HG02938 (cell line): ENCODE results near the gene MXI1.
A peak's percentile ranks its signal among the peaks of the same experiment; 100 is the strongest.

Experiments
- ATAC-seq: cut with Tn5 transposase; IDR thresholded peaks from one replicate; pipeline ENCODE4 v1.9.1; 2021; ENCODE audit warnings: mild to moderate bottlenecking, moderate library complexity; ENCODE audit not compliant: unreplicated experiment

Gene MXI1

DNA sequence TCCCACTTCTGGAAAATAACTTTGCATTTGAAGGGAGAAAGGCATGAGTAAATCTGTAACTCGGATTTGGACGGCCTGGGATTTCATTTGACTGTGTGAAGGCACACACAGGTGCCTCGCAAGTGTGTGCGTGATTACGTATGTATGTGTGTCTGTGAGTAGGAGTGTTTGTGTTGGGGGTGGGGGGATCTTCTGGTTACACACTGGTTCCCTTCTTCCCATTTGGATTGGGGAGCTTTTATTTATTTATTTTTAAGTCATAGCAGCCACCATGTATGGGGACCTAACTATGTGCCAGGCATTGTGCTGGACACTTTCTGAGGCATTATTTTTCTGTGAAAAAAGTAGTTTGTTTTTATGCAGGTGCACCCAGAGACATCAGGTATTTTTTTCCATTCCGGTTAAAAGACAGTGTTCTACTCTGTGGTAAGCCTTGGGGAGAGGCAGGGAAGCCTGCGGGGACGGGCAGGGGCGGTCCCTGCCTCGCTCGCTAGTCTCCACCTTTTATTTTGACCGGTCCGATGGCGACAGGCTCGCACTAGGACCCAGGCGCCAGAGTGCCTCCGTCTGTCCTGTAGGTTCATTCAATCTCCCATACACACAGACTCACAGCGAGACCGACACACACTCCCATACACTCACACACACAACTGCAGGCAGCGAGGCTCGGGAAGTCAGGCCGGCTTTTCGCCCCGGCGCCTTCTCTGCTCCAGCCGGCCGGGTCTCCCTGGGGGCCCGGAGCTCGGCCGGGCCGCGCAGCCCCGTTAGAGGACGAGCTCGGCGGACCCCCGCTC, at the start of gene MXI1:
Gene MXI1, plus strand, starts transcription at position 595 of the 794 bp plus-strand sequence. CDS start 204 bp downstream, outside the sequence.
- ATAC-seq, result peak; percentile 51

DNA sequence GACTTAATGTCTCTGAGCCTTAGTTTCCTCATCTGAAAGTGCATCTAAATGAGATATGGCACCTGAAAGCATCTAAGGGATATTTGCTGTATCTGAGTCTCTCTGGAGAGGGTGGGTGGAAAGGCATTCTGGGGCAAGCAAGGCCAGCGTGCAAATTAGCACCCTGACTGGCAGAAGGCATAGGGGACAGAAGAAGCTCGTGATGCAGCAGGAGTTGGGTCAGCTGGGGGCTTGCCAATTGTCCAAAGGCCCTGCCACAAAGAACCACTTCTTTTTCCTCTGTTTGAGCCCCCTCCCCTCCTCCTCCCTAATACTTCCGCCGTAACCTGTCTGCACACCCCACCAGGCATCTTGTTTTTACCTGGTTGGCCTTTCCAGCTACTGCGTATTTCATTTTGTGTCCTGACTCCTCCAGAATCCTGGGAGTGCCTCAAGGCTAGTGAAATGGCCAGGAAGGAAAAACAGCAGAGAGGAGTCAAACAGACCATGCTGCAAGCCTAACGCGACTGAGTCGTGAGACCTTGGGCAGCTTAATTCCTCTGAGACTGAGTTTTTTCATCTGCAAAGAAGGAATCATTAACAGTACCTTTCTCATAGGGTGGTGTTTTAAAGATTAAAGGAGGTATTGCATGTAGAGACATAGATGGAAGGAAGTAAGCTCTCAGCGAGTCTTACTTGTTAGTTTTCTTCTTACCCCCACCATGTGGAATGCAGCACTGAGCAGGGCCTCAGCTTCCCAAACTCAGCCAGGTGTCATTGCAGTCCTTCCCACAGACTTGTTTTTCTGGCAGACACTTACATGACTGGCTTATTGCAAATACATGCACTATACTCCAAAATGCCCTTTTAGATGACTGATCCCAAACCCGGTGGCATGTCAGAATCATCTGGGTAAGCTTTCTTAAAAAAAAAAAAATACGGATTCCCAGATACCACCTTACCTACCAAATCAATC, 49.1 kb upstream of the MXI1 start:
- no peak for ATAC-seq

DNA sequence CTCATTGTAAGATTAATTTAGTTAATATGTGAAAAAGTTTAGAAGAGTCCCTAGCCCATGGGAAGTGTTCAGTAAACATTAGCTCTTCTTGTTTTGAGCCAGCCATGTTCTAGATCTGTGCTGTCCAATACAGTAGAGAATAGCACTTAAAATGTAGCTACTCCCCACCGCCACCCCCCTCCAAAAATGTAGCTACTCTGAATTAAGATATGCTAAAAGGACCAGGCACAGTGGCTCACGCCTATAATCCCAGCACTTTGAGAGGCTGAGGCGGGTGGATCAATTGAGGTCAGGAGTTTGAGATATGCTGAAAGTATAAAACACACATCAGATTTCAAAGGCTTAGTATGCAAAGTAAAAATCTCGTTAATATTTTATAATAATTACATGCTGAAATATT, 47.3 kb upstream of the MXI1 start:
- ATAC-seq, result no peak

DNA sequence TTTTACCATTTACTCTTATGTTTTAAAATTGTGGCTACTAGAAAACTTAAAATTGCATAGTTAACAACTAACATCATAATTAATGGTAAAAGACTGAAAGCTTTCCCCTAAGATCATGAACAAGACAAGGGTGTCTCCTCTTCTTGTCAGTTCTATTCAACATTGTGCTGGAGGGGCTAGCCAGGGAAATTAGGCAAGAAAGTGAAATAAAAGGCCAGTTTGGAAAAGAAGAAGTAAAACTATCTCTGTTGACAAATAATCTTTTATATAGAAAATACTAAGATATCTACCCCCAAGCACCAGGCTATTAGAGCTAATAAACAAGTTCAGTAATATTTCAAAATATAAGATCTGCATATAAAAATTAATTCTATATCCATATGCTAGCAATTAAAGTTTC, 46.9 kb upstream of the MXI1 start:
- ATAC-seq, result no peak

DNA sequence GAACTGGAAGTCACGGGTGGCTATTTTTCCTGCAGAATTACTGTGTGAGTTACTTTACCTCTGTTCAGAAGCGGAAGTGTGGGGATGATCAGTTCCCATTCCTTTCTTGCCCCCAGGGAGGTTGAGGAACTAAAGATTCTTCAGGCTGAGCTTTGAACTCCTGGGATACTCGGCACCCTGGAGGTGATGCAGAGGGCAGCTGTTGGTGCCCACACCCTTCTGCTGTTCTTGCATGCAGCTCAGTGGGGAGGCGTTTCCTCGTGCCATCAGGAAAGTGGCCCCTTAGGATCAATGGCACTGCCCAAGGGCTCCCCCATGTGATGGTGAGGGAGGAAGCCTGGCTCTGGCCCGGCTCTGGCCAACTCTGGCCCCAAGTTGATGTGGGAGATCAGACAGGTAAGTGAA, 44.7 kb upstream of the MXI1 start:
- no peak for ATAC-seq

DNA sequence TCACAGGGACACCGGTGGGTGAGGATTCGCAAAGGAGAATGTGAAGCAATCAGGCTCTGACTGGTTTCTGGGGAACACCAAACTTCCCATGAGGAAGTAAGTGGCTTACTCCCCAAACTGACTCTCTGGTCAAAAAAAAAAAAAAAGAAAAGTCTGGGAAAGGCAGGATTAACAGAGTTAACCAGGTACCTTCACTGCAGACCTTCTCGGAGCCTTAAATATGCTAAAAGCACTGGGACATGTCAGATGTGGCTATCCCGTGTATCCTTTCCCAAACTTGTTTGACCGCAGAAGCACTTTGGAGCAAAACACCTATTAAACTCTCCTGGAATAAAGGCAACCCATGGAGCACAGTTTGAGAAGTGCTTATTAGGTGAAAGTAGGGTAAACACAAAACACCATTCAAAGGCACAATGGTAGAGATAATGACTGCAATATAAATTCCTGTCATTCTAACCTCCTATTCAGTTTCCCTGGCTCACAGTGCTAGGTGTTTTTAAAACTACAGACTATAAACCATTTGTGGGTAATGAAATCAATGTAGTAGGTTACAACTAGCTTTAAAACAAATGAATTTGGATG, 44.1 kb upstream of the MXI1 start:
- ATAC-seq, result no peak

DNA sequence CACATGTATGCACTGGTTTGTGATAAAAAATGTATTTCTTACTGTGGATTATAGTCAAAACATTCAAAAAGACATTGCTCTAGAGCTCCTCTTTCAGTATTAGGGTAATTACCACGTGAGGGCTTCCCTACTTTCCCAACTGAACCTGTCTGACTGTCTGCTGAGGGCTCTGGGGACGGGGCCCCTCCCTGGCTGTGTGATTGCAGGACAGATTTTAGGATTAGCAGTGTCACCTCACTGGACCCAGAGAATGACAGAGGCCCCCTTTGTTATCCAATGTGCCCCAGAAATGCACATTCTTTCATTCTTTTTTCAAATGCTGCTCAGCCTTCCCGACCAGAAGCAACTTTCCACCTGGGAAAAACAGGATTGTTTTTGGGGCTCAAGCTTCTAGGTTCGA, 43.6 kb upstream of the MXI1 start:
- ATAC-seq, result no peak

DNA sequence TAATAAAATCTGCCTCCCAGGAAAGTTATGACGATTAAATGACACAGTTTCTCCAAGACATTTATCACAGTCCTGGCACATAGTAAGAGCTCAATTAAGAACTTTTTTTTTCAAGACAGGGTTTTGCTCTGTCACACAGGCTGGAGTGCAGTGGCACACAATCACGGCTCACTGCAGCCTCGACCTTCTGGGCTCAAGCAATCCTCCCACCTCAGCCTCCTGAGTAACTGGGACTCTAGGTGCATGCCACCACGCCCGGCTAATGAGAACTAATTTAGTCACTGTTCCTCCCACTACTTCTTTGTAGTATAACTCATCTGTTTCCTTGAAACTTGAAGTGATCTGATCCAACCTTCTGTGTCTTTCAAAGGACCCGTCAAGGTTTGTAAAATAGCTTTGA, 42.2 kb upstream of the MXI1 start:
- ATAC-seq, result no peak

DNA sequence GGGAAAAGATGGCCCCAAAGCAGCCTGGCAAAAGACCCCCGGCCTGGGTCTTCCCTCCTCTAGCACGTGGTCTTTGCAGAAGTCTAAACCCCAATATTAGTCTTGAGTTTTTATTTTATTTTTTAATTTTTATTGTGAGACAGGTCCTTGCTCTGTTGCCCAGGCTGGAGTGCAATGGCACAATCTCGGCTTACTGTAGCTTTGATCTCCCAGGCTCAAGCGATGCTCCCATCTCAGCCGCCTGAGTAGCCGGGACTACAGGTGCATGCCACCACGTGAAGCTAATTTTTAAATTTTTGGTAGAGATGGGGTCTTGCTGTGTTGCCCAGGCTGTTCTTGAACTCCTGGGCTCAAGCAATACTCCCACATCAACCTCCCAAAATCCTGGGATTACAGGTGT, 40.3 kb upstream of the MXI1 start:
- ATAC-seq, result no peak

DNA sequence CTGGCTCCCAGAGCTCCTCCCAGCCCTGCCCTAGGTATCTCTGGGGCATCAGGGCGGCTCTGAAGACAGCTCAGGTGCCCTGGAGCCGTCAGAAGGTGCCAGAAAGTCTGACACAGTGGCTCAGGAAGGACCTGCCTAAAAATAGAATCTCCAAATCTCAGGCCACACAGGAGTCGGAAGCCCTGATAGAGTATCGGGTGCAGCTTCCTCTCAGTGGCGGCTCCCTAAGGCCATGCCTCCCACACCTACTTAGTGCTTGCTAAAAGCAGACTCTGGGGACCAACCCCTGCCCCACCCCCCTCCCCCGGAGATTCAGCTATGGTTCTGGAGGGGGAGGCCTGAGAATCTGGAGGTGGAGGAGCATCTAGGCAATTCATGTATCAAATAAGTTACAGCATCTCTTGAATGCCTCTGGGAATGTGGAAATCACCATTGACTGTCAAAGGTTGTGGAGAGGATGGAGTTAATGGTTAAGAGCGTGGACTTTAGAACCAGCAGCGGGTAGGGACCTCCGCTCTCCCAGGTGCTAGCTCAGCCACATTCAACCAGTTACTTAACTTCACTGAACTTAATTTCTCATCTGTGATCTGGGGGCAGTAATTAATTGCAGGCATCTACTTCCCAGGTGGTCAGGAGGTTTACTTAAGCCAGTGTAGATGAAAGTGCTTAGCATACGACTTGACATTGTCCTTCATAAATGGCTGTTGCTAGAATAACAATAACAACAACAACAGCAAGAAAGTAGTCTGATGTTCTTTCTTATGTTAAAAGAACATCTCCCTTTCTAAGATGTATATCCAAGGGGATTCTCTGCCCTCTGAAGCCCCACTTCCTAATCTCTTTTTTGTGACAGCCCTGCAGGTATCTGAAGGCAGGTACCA, 38.6 kb upstream of the MXI1 start:
- ATAC-seq, result no peak

DNA sequence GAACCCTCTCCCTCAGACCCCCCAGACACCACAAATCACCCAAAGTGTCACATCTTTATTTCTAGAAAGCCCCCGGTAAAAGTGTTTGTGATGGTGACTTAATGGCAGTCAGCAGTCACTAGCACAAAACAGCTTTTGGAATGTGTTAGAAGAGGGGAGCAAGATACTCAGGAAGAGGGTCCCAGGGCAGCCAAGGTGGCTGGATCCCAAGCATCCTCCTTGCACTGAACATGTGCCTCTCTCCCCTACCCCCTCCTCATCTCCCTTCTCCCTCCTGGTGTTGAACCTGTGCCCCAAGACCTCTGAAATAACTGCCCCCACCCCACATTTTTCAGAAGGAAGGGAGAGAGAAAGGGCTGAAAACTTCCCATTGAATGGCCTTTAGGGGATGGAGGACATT, 37.8 kb upstream of the MXI1 start:
- ATAC-seq, result no peak

DNA sequence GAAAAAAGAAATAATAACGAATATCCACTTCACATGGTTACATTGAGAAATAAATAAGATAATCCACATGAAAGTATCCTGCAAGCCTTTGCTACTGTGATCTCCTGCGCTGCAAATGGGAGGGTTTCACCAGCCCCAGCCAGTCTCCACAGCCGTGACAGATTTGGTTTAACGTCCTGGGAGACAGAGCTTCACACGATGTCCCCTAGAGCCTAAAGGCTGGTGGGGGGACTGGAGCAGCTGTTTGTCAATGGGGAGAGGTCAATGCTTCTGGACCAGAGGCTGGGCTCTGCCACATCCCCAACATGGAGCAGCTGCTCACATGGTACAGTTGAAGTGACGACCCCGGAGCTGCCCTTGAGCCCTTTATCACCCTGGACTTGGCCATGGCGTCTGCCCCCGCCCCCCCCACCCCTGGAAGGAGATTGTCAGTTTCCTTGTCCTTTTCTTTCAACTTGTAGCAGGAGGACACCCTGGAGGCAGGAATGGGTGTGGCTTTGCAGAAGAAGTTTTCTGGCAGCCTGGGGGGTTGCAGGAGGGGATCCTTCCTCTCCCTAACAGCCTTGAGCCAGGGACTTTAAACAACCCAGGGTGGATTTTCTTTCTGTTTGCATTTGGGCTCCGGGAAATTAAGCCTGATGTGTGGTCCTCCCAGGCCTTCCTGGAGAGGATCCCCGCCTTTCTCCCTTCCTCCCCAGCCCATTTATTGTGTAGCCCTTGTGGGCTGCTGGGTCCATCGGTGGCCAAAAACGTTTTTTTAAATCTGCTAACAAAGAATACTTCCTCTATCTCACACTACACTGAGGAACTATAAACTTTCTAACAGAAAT, 37.0 kb upstream of the MXI1 start:
- ATAC-seq, result no peak

DNA sequence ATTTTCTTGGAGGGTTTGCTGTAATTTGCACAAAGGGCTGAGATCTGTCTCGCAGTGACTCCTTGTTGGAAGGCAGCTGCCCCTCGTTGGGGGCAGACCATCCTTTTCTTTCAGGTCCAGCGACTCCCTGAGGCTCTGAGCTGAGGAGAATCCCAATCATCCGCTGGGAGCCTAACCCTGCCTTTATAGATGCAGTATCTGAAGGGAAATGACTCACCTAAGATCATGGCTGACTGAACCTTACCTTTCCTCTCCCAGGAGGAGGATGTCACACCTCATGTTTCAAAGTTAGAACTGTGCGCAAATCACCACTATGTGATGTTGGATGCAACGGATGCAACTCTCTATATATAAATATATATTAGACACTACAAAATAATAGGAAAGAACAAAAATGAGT, 36.4 kb upstream of the MXI1 start:
- ATAC-seq, result no peak

DNA sequence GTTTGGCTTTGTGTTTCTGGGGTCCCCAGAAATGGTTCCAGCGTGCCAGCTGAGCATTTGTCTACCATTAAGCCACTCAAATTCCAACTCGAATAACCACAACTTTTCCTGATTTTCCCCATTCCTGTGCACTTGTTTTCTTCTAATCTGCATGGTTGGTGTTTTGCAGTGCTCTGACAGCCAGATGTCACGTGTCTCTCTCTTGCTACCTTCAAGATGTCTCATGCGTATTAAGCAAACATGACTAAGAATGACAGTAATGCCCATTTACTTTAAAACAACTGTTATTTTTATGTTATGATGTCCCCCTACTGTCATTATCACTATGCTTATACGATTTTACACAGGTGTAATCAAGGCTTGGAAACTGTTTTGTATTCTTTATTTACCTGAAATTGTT, 35.2 kb upstream of the MXI1 start:
- ATAC-seq, result no peak

DNA sequence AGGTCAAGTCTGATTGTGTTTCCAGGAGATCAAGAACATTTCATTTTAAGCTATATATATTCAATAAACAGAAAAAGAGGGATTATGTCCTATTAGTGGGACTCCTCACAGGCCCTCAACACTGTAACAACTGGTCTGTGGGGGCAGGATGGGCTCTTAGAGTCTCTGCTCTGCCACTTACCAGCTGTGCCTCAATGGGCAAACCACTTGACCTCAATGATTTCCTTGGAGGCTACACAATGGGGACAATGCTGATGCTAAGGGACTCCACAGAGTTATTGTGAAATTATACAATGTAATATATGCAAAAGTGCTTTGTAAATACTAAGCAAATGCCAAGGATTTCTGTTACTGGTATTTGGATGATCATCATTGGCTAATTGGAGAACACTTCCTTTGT, 33.2 kb upstream of the MXI1 start:
- ATAC-seq, result no peak

DNA sequence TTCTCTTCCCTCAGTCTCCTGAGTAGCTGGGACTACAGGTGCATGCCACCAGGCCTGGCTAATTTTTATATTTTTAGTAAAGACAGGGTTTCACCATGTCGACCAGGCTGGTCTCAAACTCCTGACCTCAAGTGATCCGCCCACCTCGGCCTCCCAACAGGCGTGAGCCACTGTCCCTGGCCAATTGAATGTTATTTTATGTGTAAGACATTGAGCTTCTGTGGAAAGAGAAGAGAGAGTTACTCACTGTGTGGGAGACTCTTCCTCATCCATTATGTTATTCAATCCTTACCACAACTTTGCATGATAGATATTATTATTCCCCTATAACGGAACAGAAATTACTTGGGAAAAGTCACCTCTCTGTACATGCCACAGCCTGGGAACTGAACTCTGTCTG, 32.6 kb upstream of the MXI1 start:
- ATAC-seq, result no peak

DNA sequence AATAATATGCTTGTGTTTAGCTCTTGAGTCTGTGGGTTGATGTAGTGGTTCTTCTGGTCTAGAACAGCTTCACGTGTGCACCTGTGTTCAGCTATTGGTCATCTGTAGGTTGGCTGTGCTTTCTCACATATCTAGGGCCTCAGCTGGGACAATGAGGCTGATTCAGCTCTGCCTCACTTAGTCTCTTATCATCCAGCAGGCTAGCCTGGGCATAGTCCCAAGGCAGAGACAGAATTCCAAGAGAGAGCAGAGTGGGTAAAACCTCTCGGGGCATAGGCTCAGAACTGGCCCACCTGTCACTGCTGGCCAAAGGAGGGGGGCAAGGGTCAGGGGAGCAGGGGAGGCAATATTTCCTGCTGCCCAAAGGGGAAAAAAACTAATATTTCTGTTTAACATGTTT, 32.0 kb upstream of the MXI1 start:
- no peak for ATAC-seq

DNA sequence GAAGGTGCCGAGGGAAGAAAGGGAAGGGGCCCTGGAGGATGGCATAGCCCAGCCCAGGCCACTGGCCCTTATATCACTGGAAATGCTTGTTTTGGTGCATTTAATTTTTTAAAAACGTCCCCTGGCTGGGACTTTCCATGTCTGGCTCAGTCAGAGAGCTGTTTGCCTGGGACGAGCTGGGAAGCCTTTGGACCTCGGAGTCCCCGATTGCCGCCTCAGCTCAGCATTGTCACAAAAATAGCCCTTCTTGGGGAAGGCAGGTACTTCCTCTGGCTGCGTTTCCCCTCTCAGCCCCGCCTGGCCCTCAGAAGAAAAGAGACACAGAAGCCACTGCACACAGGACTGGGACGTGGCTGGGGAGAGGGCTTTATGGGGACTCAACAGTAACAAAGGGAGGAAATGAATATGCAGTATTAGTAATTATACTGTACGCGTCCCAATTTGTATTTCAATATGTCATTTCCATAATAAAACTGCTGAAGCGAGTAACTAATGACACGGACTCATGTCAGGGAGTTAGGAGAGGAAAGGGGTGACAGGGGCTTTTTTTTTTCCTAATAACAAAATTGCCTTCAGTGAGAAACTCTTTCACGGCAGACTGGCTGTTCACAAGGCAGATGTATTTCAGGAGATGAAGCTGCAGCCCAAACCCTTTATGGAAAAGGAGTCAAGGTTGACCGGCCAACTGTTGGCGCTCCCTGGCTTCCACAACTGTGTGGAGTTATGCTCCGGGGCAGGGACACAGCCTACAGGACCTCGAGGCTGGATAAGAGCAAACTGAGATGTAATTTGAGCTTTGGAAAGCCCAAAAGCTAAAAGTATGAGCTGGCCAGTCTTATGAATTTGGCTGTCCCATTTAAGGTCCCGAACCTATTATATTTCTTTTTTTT, 31.0 kb upstream of the MXI1 start:
- no peak for ATAC-seq

DNA sequence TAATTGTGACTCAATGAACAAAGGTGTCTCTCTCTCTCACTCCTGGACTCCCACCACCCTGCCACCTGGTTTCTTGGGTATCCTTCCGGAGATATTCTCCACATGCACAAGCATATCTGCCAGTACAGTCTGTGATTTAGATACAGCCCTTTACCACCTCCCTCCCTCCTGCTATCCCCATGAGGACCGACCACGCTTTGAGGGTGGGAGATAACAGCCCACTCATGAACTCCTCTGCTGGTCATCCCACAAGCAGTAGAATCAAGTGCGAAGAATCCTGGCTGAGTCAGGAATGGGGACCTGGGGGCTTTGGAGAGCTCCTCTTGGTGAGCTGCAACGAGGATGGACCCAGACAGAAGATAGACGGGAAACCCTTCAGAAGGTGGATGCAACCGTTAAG, 28.2 kb upstream of the MXI1 start:
- no peak for ATAC-seq
